OCI-LY1 (cell line): ENCODE data around the gene DNAJB11.

ENCODE experiments used
- H2AFZ ChIP-seq: fragments of 200-600 bp; sonication (generic), shearing (Covaris generic); 2 replicates; pipeline ENCODE4 v1.6.0; 2014; ENCODE audit warnings: antibody characterized with exemption, mild to moderate bottlenecking, low read length
- H3F3A ChIP-seq: fragments of 200-600 bp; sonication (generic), shearing (Covaris generic); 2 replicates; pipeline ENCODE4 v1.6.0; 2014; ENCODE audit warnings: mild to moderate bottlenecking, antibody characterized with exemption, low read length, moderate library complexity; ENCODE audit not compliant: insufficient read depth
- H3K27ac ChIP-seq: fragments of 200-600 bp; sonication (generic); 2 replicates; pipeline ENCODE4 v1.5.1; 2014; ENCODE audit warnings: low read length, mixed run types, mild to moderate bottlenecking, low read depth; ENCODE audit not compliant: poor library complexity, severe bottlenecking
- H3K27me3 ChIP-seq: fragments of 200-600 bp; sonication (generic); 2 replicates; pipeline ENCODE4 v1.6.0; 2014; ENCODE audit warnings: antibody characterized with exemption, mild to moderate bottlenecking, low read length, moderate library complexity; ENCODE audit not compliant: insufficient read depth
- H3K36me3 ChIP-seq: fragments of 200-600 bp; sonication (generic); 2 replicates; pipeline ENCODE4 v1.6.1; 2014; ENCODE audit warnings: mild to moderate bottlenecking, antibody characterized with exemption, low read length, moderate library complexity, mixed read lengths; ENCODE audit not compliant: insufficient read depth
- H3K4me1 ChIP-seq: fragments of 200-600 bp; sonication (generic); 2 replicates; pipeline ENCODE4 v1.5.1; 2014; ENCODE audit warnings: mild to moderate bottlenecking, low read length, moderate library complexity; ENCODE audit not compliant: insufficient read depth, severe bottlenecking
- H3K4me2 ChIP-seq: fragments of 200-600 bp; sonication (generic), shearing (Covaris generic); 2 replicates; pipeline ENCODE4 v1.6.1; 2014; ENCODE audit warnings: low read length
- H3K4me3 ChIP-seq: fragments of 200-600 bp; sonication (generic); 2 replicates; pipeline ENCODE4 v1.5.1; 2014; ENCODE audit warnings: low read length, low read depth, mild to moderate bottlenecking, mixed read lengths; ENCODE audit not compliant: poor library complexity, severe bottlenecking
- H3K79me2 ChIP-seq: fragments of 200-600 bp; shearing (Covaris generic); 2 replicates; pipeline ENCODE4 v1.6.1; 2016; ENCODE audit warnings: mixed run types, low read length, mixed read lengths; ENCODE audit not compliant: insufficient read depth
- H3K9ac ChIP-seq: fragments of 200-600 bp; sonication (generic), shearing (Covaris generic); 2 replicates; pipeline ENCODE4 v1.6.1; 2014; ENCODE audit warnings: mild to moderate bottlenecking, low read length, mixed read lengths
- H3K9me2 ChIP-seq: fragments of 200-600 bp; sonication (generic), shearing (Covaris generic); 2 replicates; pipeline ENCODE4 v1.6.1; 2014; ENCODE audit warnings: low read depth, mild to moderate bottlenecking, low read length, mixed read lengths
- H3K9me3 ChIP-seq: fragments of 200-600 bp; shearing (Covaris generic); 2 replicates; pipeline ENCODE4 v1.6.1; 2014; ENCODE audit warnings: low read length, mixed read lengths
- H4K20me1 ChIP-seq: fragments of 200-600 bp; sonication (generic), shearing (Covaris generic); 2 replicates; pipeline ENCODE4 v1.6.0; 2016; ENCODE audit warnings: mild to moderate bottlenecking, low read length; ENCODE audit not compliant: insufficient read depth
- EZH2 ChIP-seq: fragments of 200-600 bp; sonication (generic), shearing (Covaris generic); IDR thresholded peaks from 2 replicates; pipeline ENCODE4 v1.8.0; 2017; ENCODE audit warnings: borderline replicate concordance, mixed run types, mild to moderate bottlenecking, antibody characterized with exemption, low read length, moderate library complexity, mixed read lengths
- TF ChIP-seq, protein P1 (sequence below): fragments of 200-600 bp; sonication (generic), shearing (Covaris generic); IDR thresholded peaks from 2 replicates; pipeline ENCODE4 v1.5.1; 2017; ENCODE audit warnings: mild to moderate bottlenecking, antibody characterized with exemption, low read length, moderate library complexity, mixed read lengths

DNAJB11 gene

GRCh38 chr3:186570941-186571643 is 572 bp downstream of the DNAJB11 start:
- no peak overlapping the region for H2AFZ ChIP-seq
- peak overlapping the region; percentile 20 for H3K27ac ChIP-seq
- H3K36me3 ChIP-seq, result peaks cover 44% of the 10 kb centered on the region
- H3K4me3 ChIP-seq, result peak overlapping the region; percentile 71
- no peaks in the 10 kb centered on the region for H3K9me2 ChIP-seq
- H3K4me2 ChIP-seq, result peak overlapping the region; percentile 79
- H3K79me2 ChIP-seq, result peaks cover 27% of the 10 kb centered on the region
- H4K20me1 ChIP-seq, result no peaks in the 10 kb centered on the region
- H3K9me3 ChIP-seq, result no peaks in the 10 kb centered on the region
- TF ChIP-seq, protein P1, sequence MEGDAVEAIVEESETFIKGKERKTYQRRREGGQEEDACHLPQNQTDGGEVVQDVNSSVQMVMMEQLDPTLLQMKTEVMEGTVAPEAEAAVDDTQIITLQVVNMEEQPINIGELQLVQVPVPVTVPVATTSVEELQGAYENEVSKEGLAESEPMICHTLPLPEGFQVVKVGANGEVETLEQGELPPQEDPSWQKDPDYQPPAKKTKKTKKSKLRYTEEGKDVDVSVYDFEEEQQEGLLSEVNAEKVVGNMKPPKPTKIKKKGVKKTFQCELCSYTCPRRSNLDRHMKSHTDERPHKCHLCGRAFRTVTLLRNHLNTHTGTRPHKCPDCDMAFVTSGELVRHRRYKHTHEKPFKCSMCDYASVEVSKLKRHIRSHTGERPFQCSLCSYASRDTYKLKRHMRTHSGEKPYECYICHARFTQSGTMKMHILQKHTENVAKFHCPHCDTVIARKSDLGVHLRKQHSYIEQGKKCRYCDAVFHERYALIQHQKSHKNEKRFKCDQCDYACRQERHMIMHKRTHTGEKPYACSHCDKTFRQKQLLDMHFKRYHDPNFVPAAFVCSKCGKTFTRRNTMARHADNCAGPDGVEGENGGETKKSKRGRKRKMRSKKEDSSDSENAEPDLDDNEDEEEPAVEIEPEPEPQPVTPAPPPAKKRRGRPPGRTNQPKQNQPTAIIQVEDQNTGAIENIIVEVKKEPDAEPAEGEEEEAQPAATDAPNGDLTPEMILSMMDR, result no peak
- no peak for TF ChIP-seq EZH2
- no peaks in the 10 kb centered on the region for H3K27me3 ChIP-seq
- H3F3A ChIP-seq, result no peaks in the 10 kb centered on the region
- peaks cover 43% of the 10 kb centered on the region for H3K4me1 ChIP-seq
- peak overlapping the region; percentile 77 for H3K9ac ChIP-seq

DNA sequence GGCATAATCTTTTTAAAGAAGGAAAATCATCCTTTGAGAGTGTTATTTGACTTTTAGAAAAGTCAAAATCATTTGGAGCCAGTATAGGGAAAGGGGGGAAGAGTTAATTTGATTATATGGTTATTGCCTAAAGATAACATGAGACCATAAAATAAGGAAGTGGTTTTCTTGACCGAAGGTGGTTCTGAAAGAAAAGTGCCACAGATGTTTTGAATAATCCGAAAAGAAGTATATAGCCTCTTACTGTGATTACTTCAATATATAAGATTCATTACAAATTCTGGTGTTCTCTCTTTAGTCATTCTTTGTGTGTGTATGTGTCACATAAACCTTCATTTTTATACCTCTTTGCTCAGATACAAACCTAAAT is 1.1 kb downstream of the DNAJB11 start:
- Histone ChIP-seq H3K4me1 (peaks cover 37% of the 10 kb centered on the region), H3F3A (no peaks in the 10 kb centered on the region), H3K79me2 (peaks cover 23% of the 10 kb centered on the region), H3K27ac (peak overlapping the region; percentile 20), H2AFZ (no peak overlapping the region), H3K27me3 (no peaks in the 10 kb centered on the region), H3K9me2 (no peaks in the 10 kb centered on the region), H3K4me3 (peak overlapping the region; percentile 71), H3K9me3 (no peaks in the 10 kb centered on the region), H4K20me1 (no peaks in the 10 kb centered on the region), H3K36me3 (peaks cover 49% of the 10 kb centered on the region), H3K9ac (peak overlapping the region; percentile 77), H3K4me2 (peak overlapping the region; percentile 79)
- TF ChIP-seq EZH2, result no peak
- TF ChIP-seq, protein P1, result no peak

DNA sequence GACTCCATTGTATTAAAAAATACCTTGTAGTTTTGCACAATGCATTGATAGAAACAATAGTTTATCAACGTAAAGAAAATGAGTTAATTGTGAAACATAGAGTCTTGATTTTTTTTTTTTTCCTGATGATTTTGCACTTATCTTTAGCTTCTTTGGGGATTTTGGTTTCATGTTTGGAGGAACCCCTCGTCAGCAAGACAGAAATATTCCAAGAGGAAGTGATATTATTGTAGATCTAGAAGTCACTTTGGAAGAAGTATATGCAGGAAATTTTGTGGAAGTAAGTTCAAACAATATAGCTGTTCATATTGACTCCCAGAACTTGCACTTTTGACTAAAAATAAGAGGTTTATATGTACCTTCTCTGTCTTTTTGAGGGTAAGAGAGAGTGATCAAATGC is 7.0 kb downstream of the DNAJB11 start:
- TF ChIP-seq, protein P1, result no peak
- no peak for TF ChIP-seq EZH2

More for the DNA sequence above, 7.0 kb downstream of the DNAJB11 start:
- Histone ChIP-seq H3K27me3 (no peaks in the 10 kb centered on the region), H4K20me1 (no peaks in the 10 kb centered on the region), H3K27ac (no peak overlapping the region), H3K9me2 (no peaks in the 10 kb centered on the region), H3K4me1 (peaks cover 6% of the 10 kb centered on the region), H3K9me3 (no peaks in the 10 kb centered on the region), H3K36me3 (peaks cover 98% of the 10 kb centered on the region), H3K4me2 (no peak overlapping the region), H3K9ac (no peak overlapping the region), H3F3A (no peaks in the 10 kb centered on the region), H3K4me3 (no peak overlapping the region), H3K79me2 (peaks cover 8% of the 10 kb centered on the region; the same call in 1 of the 2 replicates), H2AFZ (no peak overlapping the region)
